OCI-LY7 (cell line): ENCODE measurements around the gene RAB11FIP4. TPM values are rescaled to one million over a fixed set of nuclear protein-coding genes. Genes with fewer than 3 reads are reported as not detected.

Source experiments
- BruUV-seq: library from RNA; stranded (reverse); fragments of 400-500 nt; replicated peaks from 2 replicates; lab custom pipeline; 2021; lab: Mats Ljungman, UMichigan
- CTCF ChIA-PET: fragments of 300-600 bp; sonication (Branson Sonifier 250); formaldehyde crosslinking; loops from one replicate; lab custom pipeline; 2022; ENCODE audit warnings: antibody characterized with exemption; ENCODE audit not compliant: unreplicated experiment; lab: Charles Lee
- POLR2A ChIA-PET: fragments of 300-600 bp; sonication (Branson Sonifier 250); formaldehyde crosslinking; loops from one replicate; lab custom pipeline; 2022; ENCODE audit warnings: antibody characterized with exemption; lab: Charles Lee
- DNase-seq: peaks from one replicate; pipeline ENCODE4 v3.0.0-alpha.2; 2015; ENCODE audit warnings: low spot score
- H2AFZ ChIP-seq: fragments of 200-600 bp; sonication (generic), shearing (Covaris generic); 2 replicates; pipeline ENCODE4 v1.6.1; 2014; ENCODE audit warnings: mild to moderate bottlenecking, antibody characterized with exemption, low read length, moderate library complexity
- H3K27ac ChIP-seq: fragments of 200-600 bp; sonication (generic); 2 replicates; pipeline ENCODE4 v1.5.1; 2014; ENCODE audit warnings: mixed run types, low read depth, mild to moderate bottlenecking, moderate library complexity, low read length, inconsistent platforms; ENCODE audit not compliant: poor library complexity, severe bottlenecking
- H3K36me3 ChIP-seq: fragments of 200-600 bp; sonication (generic); 2 replicates; pipeline ENCODE4 v1.6.1; 2014; ENCODE audit warnings: mild to moderate bottlenecking, antibody characterized with exemption, low read length, moderate library complexity, mixed read lengths; ENCODE audit not compliant: insufficient read depth
- H3K4me1 ChIP-seq: fragments of 200-600 bp; sonication (generic); 2 replicates; pipeline ENCODE4 v1.5.1; 2014; ENCODE audit warnings: mild to moderate bottlenecking, low read length; ENCODE audit not compliant: insufficient read depth, poor library complexity, severe bottlenecking
- H3K4me2 ChIP-seq: fragments of 200-600 bp; sonication (generic); 2 replicates; pipeline ENCODE4 v1.6.1; 2014; ENCODE audit warnings: mild to moderate bottlenecking, low read length
- H3K4me3 ChIP-seq: fragments of 200-600 bp; sonication (generic); 2 replicates; pipeline ENCODE4 v1.5.1; 2014; ENCODE audit warnings: mild to moderate bottlenecking, low read depth, low read length; ENCODE audit not compliant: poor library complexity, severe bottlenecking
- H3K79me2 ChIP-seq: fragments of 200-600 bp; sonication (generic); 2 replicates; pipeline ENCODE4 v1.6.1; 2016; ENCODE audit warnings: low read depth, mild to moderate bottlenecking, low read length, moderate library complexity, mixed read lengths; ENCODE audit not compliant: insufficient read depth
- H3K9me2 ChIP-seq: fragments of 200-600 bp; sonication (generic); 2 replicates; pipeline ENCODE4 v1.6.1; 2016; ENCODE audit warnings: mild to moderate bottlenecking, low read length, mixed read lengths; ENCODE audit not compliant: insufficient read depth
- H3K9me3 ChIP-seq: fragments of 200-600 bp; sonication (generic); 2 replicates; pipeline ENCODE4 v1.6.1; 2014; ENCODE audit warnings: mild to moderate bottlenecking, mixed run types, low read length, mixed read lengths
- H4K20me1 ChIP-seq: fragments of 200-600 bp; sonication (generic); 2 replicates; pipeline ENCODE4 v1.6.1; 2014; ENCODE audit warnings: mild to moderate bottlenecking, antibody characterized with exemption, low read length, moderate library complexity, mixed read lengths; ENCODE audit not compliant: insufficient read depth
- CTCF ChIP-seq: fragments of 200-600 bp; sonication (generic); conservative IDR thresholded peaks from 2 replicates; pipeline ENCODE4 v1.5.1; 2014; ENCODE audit warnings: mild to moderate bottlenecking, antibody characterized with exemption, low read length, moderate library complexity, mixed read lengths
- EZH2phosphoT487 ChIP-seq: fragments of 200-600 bp; sonication (generic); IDR thresholded peaks from 2 replicates; pipeline ENCODE4 v1.6.1; 2018; ENCODE audit warnings: low read depth, borderline replicate concordance, mild to moderate bottlenecking, mixed run types, antibody characterized with exemption, low read length, moderate library complexity, mixed read lengths
- intact Hi-C: fragments of 100-400 bp; cut with micrococcal nuclease; formaldehyde crosslinking; loops from one replicate; pipeline ENCODE4 v1.10.0; 2022; ENCODE audit not compliant: unreplicated experiment
- total RNA-seq, 2 experiments: library from RNA; depleted of rRNA in 1 of 2; stranded (reverse); fragments of >200 nt in 1 of 2; shearing (Covaris generic) in 1 of 2; gene quantifications; 2 replicates each; pipeline ENCODE4 v1.2.3, GENCODE V29; 2014 to 2022

Gene RAB11FIP4
- total RNA-seq, 2 experiments from 2014 or later: 5.8 to 15.0 TPM

DNA sequence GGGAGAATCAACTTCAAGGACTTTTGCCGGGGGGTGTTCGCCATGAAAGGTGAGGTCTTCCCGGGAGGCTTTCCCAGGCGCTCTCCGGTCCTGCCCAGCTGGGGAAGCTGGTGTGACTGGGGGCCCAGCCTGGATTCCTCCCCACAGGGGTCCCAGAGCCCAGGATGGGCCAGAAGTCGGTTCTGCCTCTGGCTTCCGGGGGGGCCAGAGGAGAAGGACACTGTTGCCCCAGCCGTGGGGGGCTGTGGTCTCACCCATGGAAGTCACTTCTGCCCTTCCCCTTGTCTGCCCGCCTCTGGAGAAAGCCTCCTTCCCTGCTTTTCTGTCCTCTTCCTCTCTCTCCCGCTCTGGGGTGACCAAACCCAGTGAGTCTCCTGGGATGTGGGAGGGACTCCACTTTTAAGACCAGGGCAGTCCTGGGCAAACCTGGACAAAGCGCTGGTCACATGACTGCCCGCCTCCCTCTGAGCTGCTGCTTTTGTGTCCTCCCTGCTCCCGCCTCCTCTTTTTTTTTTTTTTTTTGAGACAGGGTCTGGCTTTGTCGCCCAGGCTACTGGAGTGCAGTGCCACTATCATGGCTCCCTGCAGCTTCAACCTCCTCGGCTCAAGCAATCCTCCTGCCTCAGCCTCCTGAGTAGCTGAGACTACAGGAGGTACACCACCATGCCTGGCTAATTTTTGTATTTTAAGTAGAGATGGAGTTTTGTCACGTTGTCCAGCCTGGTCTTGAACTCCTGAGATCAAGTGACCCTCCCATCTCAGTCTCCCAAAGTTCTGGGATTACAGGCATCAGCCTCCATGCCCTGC lies 40.6 kb downstream of the RAB11FIP4 start:
- no peak overlapping the region for H3K4me2 ChIP-seq

DNA sequence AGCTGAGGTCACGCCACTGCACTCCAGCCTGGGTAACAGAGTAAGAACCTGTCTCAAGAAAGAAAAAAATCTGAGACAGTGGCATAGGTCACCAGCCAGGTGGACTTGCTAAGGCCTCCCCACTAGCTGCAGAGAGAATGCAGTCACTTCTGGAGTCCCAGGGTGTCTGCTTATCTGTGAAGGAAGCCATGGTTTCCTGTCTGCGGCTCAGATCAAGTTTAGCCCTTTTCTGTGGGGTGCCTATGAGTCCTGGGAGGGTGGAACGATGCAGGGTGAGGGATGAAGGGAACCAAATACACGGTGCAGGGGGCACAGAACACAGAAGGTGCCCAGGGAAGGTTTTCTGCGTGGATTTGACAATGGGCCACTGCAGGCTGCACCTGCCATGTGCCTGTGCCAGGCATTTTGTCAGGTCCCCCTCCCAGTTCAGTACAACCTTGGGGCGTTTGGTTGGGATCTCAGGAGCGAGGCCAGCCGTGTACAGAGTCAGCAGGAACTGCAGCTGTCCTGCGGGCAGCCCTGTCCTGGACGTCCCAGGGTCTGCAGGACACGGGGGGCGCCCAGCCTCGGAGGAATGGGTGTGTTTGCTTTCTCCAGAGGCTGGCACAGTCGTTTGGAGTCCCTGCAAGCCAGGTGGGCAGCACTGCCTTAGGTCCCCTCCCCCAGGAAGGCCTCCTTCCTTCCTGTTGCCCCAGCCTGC lies 41.8 kb downstream of the RAB11FIP4 start:
- BruUV-seq: no TSS peak
- Histone ChIP-seq H3K4me1 (no peaks in the 10 kb centered on the region), H4K20me1 (no peaks in the 10 kb centered on the region), H3K79me2 (no peaks in the 10 kb centered on the region), H3K36me3 (no peaks in the 10 kb centered on the region), H3K9me2 (no peaks in the 10 kb centered on the region), H3K4me2 (no peak overlapping the region), H3K9me3 (no peaks in the 10 kb centered on the region), H3K27ac (no peak overlapping the region), H2AFZ (no peak overlapping the region), H3K4me3 (no peak overlapping the region)
- no peak for DNase-seq
- POLR2A ChIA-PET: no interaction called here
- intact Hi-C loops: no loop called here
- CTCF ChIA-PET: no interaction called here
- TF ChIP-seq CTCF (no peak), EZH2phosphoT487 (no peak)

More for the DNA sequence above, 40.6 kb downstream of the RAB11FIP4 start:
- H4K20me1 ChIP-seq: no peaks in the 10 kb centered on the region
- no peaks in the 10 kb centered on the region for H3K4me1 ChIP-seq
- H3K4me3 ChIP-seq: no peak overlapping the region
- no peaks in the 10 kb centered on the region for H3K79me2 ChIP-seq
- H3K9me2 ChIP-seq: no peaks in the 10 kb centered on the region
- ChIA-PET CTCF (no interaction called here), POLR2A (interaction anchor here (0.7 kb wide), 1 partner anchor 48 kb away, joined by 7 read pairs; no protein-coding TSS in a partner anchor)
- H2AFZ ChIP-seq: no peak overlapping the region
- DNase-seq: no peak
- H3K9me3 ChIP-seq: no peaks in the 10 kb centered on the region
- H3K36me3 ChIP-seq: no peaks in the 10 kb centered on the region
- intact Hi-C loops: no loop called here
- no peak overlapping the region for H3K27ac ChIP-seq
- no peak for TF ChIP-seq CTCF
- no TSS peak for BruUV-seq
